ENCODE measurements around the gene TXNRD1. TPM values are rescaled to one million over a fixed set of nuclear protein-coding genes. Genes with fewer than 3 reads are reported as not detected.

Gene TXNRD1
- polyA plus RNA-seq, 1 experiment = 673 TPM

- CTCF ChIA-PET = interaction anchor here (0.7 to 1.0 kb wide), 2 partner anchors 10 to 189 kb away, joined by 3 read pairs; no protein-coding TSS in a partner anchor
- no peak for TF ChIP-seq CTCF (IDR thresholded peaks at IDR 0.05; ENCODE audit: low read depth, low read length)
- peak overlapping the region; percentile 61 for H3K27ac ChIP-seq (ENCODE audit: low read depth, low read length)
- no peak overlapping the region for H3K4me3 ChIP-seq (ENCODE audit: low read depth, low read length)
- DNase-seq (ENCODE audit: low read depth, low spot score) = no peak
- no peaks in the 10 kb centered on the region for H3K27me3 ChIP-seq (ENCODE audit: control insufficient read depth, insufficient read depth, low read length)
- H3K9me3 ChIP-seq (ENCODE audit: control insufficient read depth, insufficient read depth, low read length) = peaks cover 11% of the 10 kb centered on the region
- POLR2A ChIA-PET = no interaction called here
Observed at GRCh38 chr12:104189915-104190555, 25.5 kb upstream of the TXNRD1 start.

- Histone ChIP-seq H3K4me3 (ENCODE audit: low read depth, low read length) (no peak overlapping the region), H3K9me3 (ENCODE audit: control insufficient read depth, insufficient read depth, low read length) (peaks cover 11% of the 10 kb centered on the region), H3K27me3 (ENCODE audit: control insufficient read depth, insufficient read depth, low read length) (no peaks in the 10 kb centered on the region), H3K27ac (ENCODE audit: low read depth, low read length) (peak overlapping the region; percentile 61)
- ChIA-PET POLR2A (no interaction called here), CTCF (interaction anchor here (0.7 to 1.0 kb wide), 2 partner anchors 10 to 188 kb away, joined by 3 read pairs; no protein-coding TSS in a partner anchor)
- TF ChIP-seq CTCF (IDR thresholded peaks at IDR 0.05; ENCODE audit: low read depth, low read length) = no peak
- DNase-seq (ENCODE audit: low read depth, low spot score) = no peak
Observed at GRCh38 chr12:104190641-104191176, 24.9 kb upstream of the TXNRD1 start.

GRCh38 chr12:104197264-104197663 lies 18.3 kb upstream of the TXNRD1 start:
- H3K4me3 ChIP-seq (ENCODE audit: low read depth, low read length) = no peak overlapping the region
- no peak for DNase-seq (ENCODE audit: low read depth, low spot score)
- H3K27me3 ChIP-seq (ENCODE audit: control insufficient read depth, insufficient read depth, low read length) = no peaks in the 10 kb centered on the region
- ChIA-PET CTCF (no interaction called here), POLR2A (no interaction called here)
- no peak for TF ChIP-seq CTCF (IDR thresholded peaks at IDR 0.05; ENCODE audit: low read depth, low read length)
- peaks cover 7% of the 10 kb centered on the region for H3K9me3 ChIP-seq (ENCODE audit: control insufficient read depth, insufficient read depth, low read length)
- no peak overlapping the region for H3K27ac ChIP-seq (ENCODE audit: low read depth, low read length)

- CTCF ChIA-PET = interaction anchor here (0.7 to 3.1 kb wide), 11 partner anchors 10 to 677 kb away, joined by 3 to 13 read pairs (median 4); no protein-coding TSS in a partner anchor
- no peak overlapping the region for H3K4me3 ChIP-seq (ENCODE audit: low read depth, low read length)
- H3K27ac ChIP-seq (ENCODE audit: low read depth, low read length) = no peak overlapping the region
- H3K27me3 ChIP-seq (ENCODE audit: control insufficient read depth, insufficient read depth, low read length) = no peaks in the 10 kb centered on the region
- POLR2A ChIA-PET = no interaction called here
- H3K9me3 ChIP-seq (ENCODE audit: control insufficient read depth, insufficient read depth, low read length) = peaks cover 7% of the 10 kb centered on the region
- no peak for DNase-seq (ENCODE audit: low read depth, low spot score)
- no peak for TF ChIP-seq CTCF (IDR thresholded peaks at IDR 0.05; ENCODE audit: low read depth, low read length)
Observed at GRCh38 chr12:104199964-104200363, 15.6 kb upstream of the TXNRD1 start.

GRCh38 chr12:104201238-104202001 lies 14.2 kb upstream of the TXNRD1 start:
- CTCF ChIA-PET = interaction anchor here (0.8 to 3.1 kb wide), 6 partner anchors 111 to 676 kb away, joined by 3 to 13 read pairs (median 4); no protein-coding TSS in a partner anchor

More at GRCh38 chr12:104201238-104202001, 14.2 kb upstream of the TXNRD1 start:
- Histone ChIP-seq H3K9me3 (ENCODE audit: control insufficient read depth, insufficient read depth, low read length) (peaks cover 7% of the 10 kb centered on the region), H3K4me3 (ENCODE audit: low read depth, low read length) (no peak overlapping the region), H3K27me3 (ENCODE audit: control insufficient read depth, insufficient read depth, low read length) (no peaks in the 10 kb centered on the region), H3K27ac (ENCODE audit: low read depth, low read length) (no peak overlapping the region)
- DNase-seq (ENCODE audit: low read depth, low spot score) = no peak
- TF ChIP-seq CTCF (IDR thresholded peaks at IDR 0.05; ENCODE audit: low read depth, low read length) = peak; percentile 94
- POLR2A ChIA-PET = no interaction called here
